GM19397 (cell line): ENCODE measurements around the gene ZNF710.
A peak's percentile ranks its signal among the peaks of the same experiment; 100 is the strongest.

Experiments used
- ATAC-seq: cut with Tn5 transposase; IDR thresholded peaks from one replicate; pipeline ENCODE4 v1.9.1; 2021; ENCODE audit warnings: mild to moderate bottlenecking, moderate library complexity; ENCODE audit not compliant: unreplicated experiment

ZNF710 gene

GRCh38 chr15:90018216-90018831 lies 17.2 kb downstream of the ZNF710 start:
- no peak for ATAC-seq

GRCh38 chr15:90019611-90020010 lies 18.5 kb downstream of the ZNF710 start:
- no peak for ATAC-seq

GRCh38 chr15:90020021-90020735 lies 19.1 kb downstream of the ZNF710 start:
- ATAC-seq, result no peak

GRCh38 chr15:90020936-90021507 lies 19.9 kb downstream of the ZNF710 start:
- no peak for ATAC-seq

- ATAC-seq, result no peak
Measured at GRCh38 chr15:90022345-90022744, 21.2 kb downstream of the ZNF710 start.

- ATAC-seq, result no peak
Measured at GRCh38 chr15:90022905-90023700, 22.0 kb downstream of the ZNF710 start.

- ATAC-seq, result no peak
Measured at GRCh38 chr15:90024406-90024805, 23.3 kb downstream of the ZNF710 start.

- ATAC-seq, result no peak
Measured at GRCh38 chr15:90025489-90026033, 24.4 kb downstream of the ZNF710 start.

GRCh38 chr15:90028376-90028944 lies 27.3 kb downstream of the ZNF710 start:
- ATAC-seq, result no peak

GRCh38 chr15:90029024-90029423 lies 27.9 kb downstream of the ZNF710 start:
- ATAC-seq, result no peak

- no peak for ATAC-seq
Measured at GRCh38 chr15:90030376-90030775, 29.3 kb downstream of the ZNF710 start.

GRCh38 chr15:90031231-90031791 lies 30.2 kb downstream of the ZNF710 start:
- peak; percentile 74 for ATAC-seq

GRCh38 chr15:90033006-90033405 lies 31.9 kb downstream of the ZNF710 start:
- no peak for ATAC-seq

GRCh38 chr15:90033448-90033847 lies 32.3 kb downstream of the ZNF710 start:
- ATAC-seq, result no peak

GRCh38 chr15:90035095-90035839 lies 34.1 kb downstream of the ZNF710 start:
- ATAC-seq, result no peak

GRCh38 chr15:90035840-90036230 lies 34.7 kb downstream of the ZNF710 start:
- ATAC-seq, result no peak

- ATAC-seq, result no peak
Measured at GRCh38 chr15:90036343-90036742, 35.2 kb downstream of the ZNF710 start.

- no peak for ATAC-seq
Measured at GRCh38 chr15:90036806-90037510, 35.8 kb downstream of the ZNF710 start.

- ATAC-seq, result no peak
Measured at GRCh38 chr15:90037511-90037860, 36.4 kb downstream of the ZNF710 start.
